GM23338 (cell line): ENCODE data around the gene KDSR.

Experiments
- CREB1 ChIP-seq: fragments of 250-450 bp; sonication (Bioruptor Pico); IDR thresholded peaks from 2 replicates; pipeline ENCODE4 v1.5.0; 2020; ENCODE audit warnings: low read depth, mild to moderate bottlenecking, moderate library complexity
- CTCF ChIP-seq, 2 experiments: fragments of 200-600 bp in 1 of 2; sonication (generic) in 1 of 2; conservative IDR thresholded peaks; 2 replicates each; pipeline versions ENCODE4 v1.5.1 to v1.6.1; 2016 to 2017; ENCODE audit warnings: antibody characterized with exemption in 2 of 2, low read depth in 2 of 2, mild to moderate bottlenecking in 2 of 2, moderate library complexity in 1 of 2
- EZH2 ChIP-seq: fragments of 200-600 bp; sonication (generic); IDR thresholded peaks from one replicate; pipeline ENCODE4 v1.8.0; 2017; ENCODE audit warnings: antibody characterized with exemption, mild to moderate bottlenecking, low read depth; ENCODE audit not compliant: unreplicated experiment
- EZH2phosphoT487 ChIP-seq: fragments of 200-600 bp; sonication (generic); IDR thresholded peaks from one replicate; pipeline ENCODE4 v1.8.1; 2018; ENCODE audit warnings: antibody characterized with exemption; ENCODE audit not compliant: unreplicated experiment
- JUNB ChIP-seq: IDR thresholded peaks from one replicate; pipeline ENCODE4 v1.6.1; 2016; ENCODE audit warnings: antibody characterized with exemption; ENCODE audit not compliant: unreplicated experiment
- POLR2AphosphoS5 ChIP-seq: IDR thresholded peaks from 2 replicates; pipeline ENCODE4 v1.6.1; 2016; ENCODE audit warnings: antibody characterized with exemption, low read depth
- REST ChIP-seq: IDR thresholded peaks from one replicate; pipeline ENCODE4 v1.6.1; 2018; ENCODE audit warnings: antibody characterized with exemption; ENCODE audit not compliant: unreplicated experiment

DNA sequence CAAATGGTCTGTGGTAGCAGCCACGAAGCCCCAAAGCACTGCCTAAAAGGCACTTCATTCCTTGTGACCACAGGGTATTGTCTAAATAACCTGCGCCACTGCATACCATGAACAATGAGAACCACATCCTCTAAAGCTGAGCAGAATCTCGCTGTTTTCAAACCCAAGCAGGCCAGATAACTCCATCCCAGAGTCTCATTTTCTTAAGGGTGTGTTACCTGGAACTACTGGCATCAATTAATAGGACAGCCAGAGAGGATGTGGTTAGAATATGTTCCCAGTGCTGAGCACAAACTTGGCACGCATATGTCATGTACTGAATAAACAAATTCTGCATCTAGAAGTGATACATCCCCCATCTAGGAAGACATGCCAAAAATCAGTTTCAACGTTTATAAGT is 42.3 kb upstream of the KDSR start:
- no peak for TF ChIP-seq POLR2AphosphoS5
- no peak for TF ChIP-seq CTCF (conservative IDR thresholded peaks at IDR 0.05; ENCODE audit: low read depth in 2 of 2)
- no peak for TF ChIP-seq REST
- TF ChIP-seq CREB1, result no peak
- TF ChIP-seq EZH2, result no peak
- TF ChIP-seq EZH2phosphoT487, result no peak
- no peak for TF ChIP-seq JUNB
